Naive thymus-derived CD8-positive, alpha-beta T cell (primary cell): ENCODE data around the gene GRIK1. TPM values are rescaled to one million over a fixed set of nuclear protein-coding genes. Genes with fewer than 3 reads are reported as not detected.

Experiments used
- ATAC-seq, 2 donors: fragments of 150-1000 bp; cut with Tn5 transposase in 1 of 2; sonication (Bioruptor Pico), chemical (Tn5 transposase) in 1 of 2; 1 replicate in 1 of 2; 2 replicates in 1 of 2; pipeline ENCODE4 v1.10.0; 2021; ENCODE audit warnings: mild to moderate bottlenecking in 2 of 2, moderate library complexity in 2 of 2
- POLR2A ChIA-PET: fragments of 350-600 bp; sonication (Branson Sonifier 250); formaldehyde crosslinking; loops from one replicate; lab custom pipeline; 2021; ENCODE audit warnings: antibody characterized with exemption; lab: Charles Lee
- DNase-seq, 10 donors: peaks; one replicate each; pipeline versions ENCODE4 v3.0.0 to v3.0.0-alpha.2; 2020 to 2022
- H3K27ac Mint-ChIP-seq, 10 donors: one replicate each; pipeline ENCODE4 v1.8.0; 2020 to 2022; ENCODE audit warnings: mild to moderate bottlenecking in 10 of 10, mixed read lengths in 10 of 10, moderate library complexity in 4 of 10, inconsistent platforms in 1 of 10
- H3K27me3 Mint-ChIP-seq, 5 donors: one replicate each; pipeline ENCODE4 v1.8.0; 2021 to 2022; ENCODE audit warnings: mixed read lengths in 5 of 5
- H3K36me3 Mint-ChIP-seq, 3 donors: one replicate each; pipeline ENCODE4 v1.8.0; 2020 to 2022; ENCODE audit warnings: mixed read lengths in 3 of 3, mild to moderate bottlenecking in 2 of 3, inconsistent platforms in 1 of 3
- H3K4me1 Mint-ChIP-seq, 4 donors: one replicate each; pipeline ENCODE4 v1.8.0; 2021 to 2022; ENCODE audit warnings: mixed read lengths in 4 of 4
- H3K4me3 Mint-ChIP-seq, 10 donors: one replicate each; pipeline ENCODE4 v1.8.0; 2020 to 2022; ENCODE audit warnings: mild to moderate bottlenecking in 10 of 10, mixed read lengths in 10 of 10, moderate library complexity in 6 of 10, inconsistent platforms in 1 of 10
- H3K9me3 Mint-ChIP-seq, 9 donors: one replicate each; pipeline ENCODE4 v1.8.0; 2020 to 2022; ENCODE audit warnings: mixed read lengths in 9 of 9, mild to moderate bottlenecking in 3 of 9, inconsistent platforms in 1 of 9, moderate library complexity in 1 of 9
- polyA plus RNA-seq, 3 donors: library from polyadenylated mRNA; unstranded; fragments of 300-500 nt; fragmentation: Illumina TruSeq; gene quantifications; one replicate each; pipeline ENCODE4 v1.2.3, GENCODE V29; 2021
- total RNA-seq, 8 experiments: library from RNA in 2 of 8; stranded (reverse) in 2 of 8; gene quantifications; one replicate each; pipeline ENCODE4 v1.2.3 and lab custom pipeline; 2021 to 2026

The GRIK1 gene
- total and polyA plus RNA-seq, 5 experiments from 2014 or later = 0.07 TPM; not detected in 4

DNA sequence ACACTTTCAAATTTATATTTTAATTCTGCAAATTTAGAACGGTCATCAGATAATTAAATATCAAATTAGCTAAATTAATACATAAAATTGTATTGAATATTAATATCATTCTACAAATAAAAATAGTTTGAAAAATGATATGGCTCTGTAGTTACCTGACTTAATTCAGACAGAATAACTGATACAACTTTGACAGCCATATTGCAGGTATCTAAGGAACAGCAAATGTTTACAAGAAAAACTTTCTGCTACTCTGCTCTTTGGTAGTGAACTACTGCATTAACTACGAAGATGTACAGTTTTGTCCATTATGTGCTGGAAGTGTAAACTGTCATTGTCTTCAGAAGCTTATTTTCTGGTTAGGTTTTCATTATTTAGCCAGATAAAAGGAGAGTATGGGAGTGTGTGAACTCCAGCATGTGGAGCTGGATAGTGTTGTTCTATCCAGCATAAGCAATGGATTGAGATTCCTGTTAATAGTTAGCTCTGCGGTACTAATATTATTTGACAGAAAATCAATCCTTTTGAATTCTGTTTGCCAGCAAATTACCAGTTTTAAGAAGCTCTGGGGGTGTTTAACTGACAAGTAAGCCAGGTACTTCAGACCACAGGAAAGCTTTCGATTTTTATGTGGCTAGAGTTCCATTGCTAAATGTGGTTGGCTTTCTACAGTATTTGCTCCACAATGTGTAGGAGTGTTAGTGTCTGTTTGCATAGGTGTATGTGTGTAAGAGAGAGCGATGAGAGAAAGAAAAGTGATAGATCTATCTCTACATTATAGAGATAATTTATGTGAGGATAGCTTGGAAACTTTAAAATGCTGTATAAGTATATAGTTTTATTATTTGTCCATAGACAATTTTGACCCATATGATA lies 247.9 kb downstream of the GRIK1 start:
- Mint-ChIP-seq H3K4me1 (no peaks in the 10 kb centered on the region), H3K4me3 (no peak overlapping the region), H3K27ac (no peak overlapping the region), H3K9me3 (no peaks in the 10 kb centered on the region), H3K27me3 (peaks cover 3 to 18% (median 4%) of the 10 kb centered on the region in 5 donors), H3K36me3 (no peaks in the 10 kb centered on the region)
- POLR2A ChIA-PET = no interaction called here
- ATAC-seq (no peak), DNase-seq (no peak)

GRCh38 chr21:29689753-29690152 lies 250.0 kb downstream of the GRIK1 start:
- Mint-ChIP-seq H3K36me3 (no peaks in the 10 kb centered on the region), H3K27ac (peak overlapping the region in 2 of 10 donors; percentile 3 to 4), H3K4me3 (no peak overlapping the region), H3K9me3 (peaks cover 0 to 2% (median 0%) of the 10 kb centered on the region in 9 donors), H3K27me3 (peaks cover 4 to 18% (median 5%) of the 10 kb centered on the region in 5 donors), H3K4me1 (no peaks in the 10 kb centered on the region)
- ATAC-seq (no peak), DNase-seq (no peak)
- POLR2A ChIA-PET = no interaction called here

DNA sequence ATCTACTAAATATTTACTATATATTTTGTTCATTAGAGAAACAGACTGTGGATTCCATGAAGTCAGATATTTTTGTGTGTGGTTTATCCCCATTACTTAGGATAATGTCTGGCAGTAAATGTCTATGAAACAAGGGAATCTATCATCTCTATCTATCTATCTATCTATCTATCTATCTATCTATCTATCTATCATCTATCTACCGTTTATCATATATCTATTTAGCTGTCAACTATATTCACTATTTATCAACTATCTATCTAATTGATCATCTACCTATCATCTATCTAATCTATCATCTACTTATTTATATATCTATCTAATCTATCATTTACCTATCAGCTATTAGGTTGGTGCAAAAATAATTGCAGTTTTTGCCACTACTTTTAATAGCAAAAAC lies 255.7 kb downstream of the GRIK1 start:
- POLR2A ChIA-PET = no interaction called here
- Mint-ChIP-seq H3K4me1 (no peaks in the 10 kb centered on the region), H3K27ac (no peak overlapping the region), H3K36me3 (peaks cover 0 to 9% (median 0%) of the 10 kb centered on the region in 3 donors), H3K4me3 (no peak overlapping the region), H3K9me3 (peaks cover 0 to 15% (median 5%) of the 10 kb centered on the region in 9 donors), H3K27me3 (peaks cover 3 to 12% (median 8%) of the 10 kb centered on the region in 5 donors)
- DNase-seq (no peak), ATAC-seq (no peak)

DNA sequence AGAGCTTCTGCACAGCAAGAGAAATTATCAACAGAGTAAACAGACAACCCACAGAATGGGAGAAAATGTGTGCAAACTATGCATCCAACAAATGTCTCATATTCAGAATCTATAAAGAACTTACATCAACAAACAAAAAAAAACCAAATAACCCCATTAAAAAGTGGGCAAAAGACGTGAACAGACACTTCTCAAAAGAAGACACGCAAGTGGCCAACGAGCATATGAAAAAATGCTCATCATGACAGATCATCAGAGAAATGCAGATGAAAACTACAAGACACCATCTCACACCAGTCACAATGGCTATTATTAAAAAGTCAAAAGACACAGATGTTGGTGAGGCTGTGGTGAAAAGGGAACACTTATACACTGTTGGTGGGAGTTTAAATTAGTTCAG lies 257.0 kb downstream of the GRIK1 start:
- Mint-ChIP-seq H3K36me3 (peaks cover 0 to 9% (median 0%) of the 10 kb centered on the region in 3 donors), H3K27ac (no peak overlapping the region)
- POLR2A ChIA-PET = no interaction called here

GRCh38 chr21:29680273-29680672 lies 259.5 kb downstream of the GRIK1 start:
- Mint-ChIP-seq H3K9me3 (peaks cover 0 to 15% (median 5%) of the 10 kb centered on the region in 9 donors), H3K36me3 (peaks cover 0 to 9% (median 0%) of the 10 kb centered on the region in 3 donors), H3K4me1 (no peaks in the 10 kb centered on the region), H3K27ac (no peak overlapping the region), H3K27me3 (peaks cover 0 to 8% (median 0%) of the 10 kb centered on the region in 5 donors), H3K4me3 (no peak overlapping the region)
- ATAC-seq (no peak), DNase-seq (no peak)
- POLR2A ChIA-PET = no interaction called here

More for the DNA sequence above, 257.0 kb downstream of the GRIK1 start:
- H3K27me3 Mint-ChIP-seq = peaks cover 0 to 8% (median 3%) of the 10 kb centered on the region in 5 donors
- ATAC-seq (no peak), DNase-seq (no peak)
- H3K4me1 Mint-ChIP-seq = no peaks in the 10 kb centered on the region
- peaks cover 0 to 15% (median 5%) of the 10 kb centered on the region in 9 donors for H3K9me3 Mint-ChIP-seq
- no peak overlapping the region for H3K4me3 Mint-ChIP-seq

DNA sequence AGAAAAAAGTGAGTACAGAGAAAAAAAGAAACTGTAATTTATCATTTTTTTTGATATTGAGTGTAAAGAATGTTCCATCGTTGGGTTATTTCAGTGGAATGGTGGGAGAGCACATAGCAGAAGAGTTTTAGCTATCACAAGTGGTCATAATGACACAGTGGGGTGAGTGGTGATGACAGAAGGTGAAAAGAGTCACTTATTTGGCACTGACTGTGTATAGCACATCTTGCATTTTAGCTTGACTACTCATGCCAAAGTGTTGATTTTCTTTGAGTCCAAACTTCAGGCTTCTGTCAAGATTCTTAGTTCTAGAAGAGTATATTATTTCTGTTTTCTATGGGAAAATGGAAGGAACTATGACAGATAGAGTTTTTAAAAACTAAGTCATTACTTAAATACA lies 261.2 kb downstream of the GRIK1 start:
- H3K27ac Mint-ChIP-seq = no peak overlapping the region
- peaks cover 0 to 8% (median 5%) of the 10 kb centered on the region in 9 donors for H3K9me3 Mint-ChIP-seq
- ATAC-seq (no peak), DNase-seq (no peak)
- H3K4me3 Mint-ChIP-seq = no peak overlapping the region
- POLR2A ChIA-PET = no interaction called here
- no peaks in the 10 kb centered on the region for H3K4me1 Mint-ChIP-seq
- peaks cover 0 to 8% (median 0%) of the 10 kb centered on the region in 5 donors for H3K27me3 Mint-ChIP-seq
- peaks cover 0 to 5% (median 0%) of the 10 kb centered on the region in 3 donors for H3K36me3 Mint-ChIP-seq

DNA sequence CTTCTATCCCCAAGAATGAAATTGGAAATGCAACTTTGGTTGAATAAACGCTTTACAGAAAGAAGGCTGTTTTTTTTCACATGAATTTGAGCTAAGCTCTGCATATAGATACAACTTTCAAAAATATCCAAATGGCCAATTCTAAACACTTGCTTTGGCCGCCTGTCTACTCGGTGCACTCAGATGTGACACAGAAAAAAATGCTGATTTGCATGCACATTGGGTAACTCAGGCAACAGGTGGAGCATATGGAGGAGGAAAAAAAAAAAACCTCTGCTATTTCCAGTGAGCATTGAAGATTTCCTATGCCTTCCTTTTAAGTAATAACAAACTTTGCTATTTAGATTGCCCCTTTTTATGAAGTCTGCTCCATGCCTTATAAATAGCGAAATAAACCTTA lies 262.5 kb downstream of the GRIK1 start:
- ATAC-seq (no peak), DNase-seq (no peak)
- Mint-ChIP-seq H3K4me1 (no peaks in the 10 kb centered on the region), H3K36me3 (no peaks in the 10 kb centered on the region), H3K4me3 (no peak overlapping the region), H3K9me3 (peaks cover 0 to 6% (median 0%) of the 10 kb centered on the region in 9 donors), H3K27ac (no peak overlapping the region), H3K27me3 (peaks cover 0 to 5% (median 0%) of the 10 kb centered on the region in 5 donors)
- POLR2A ChIA-PET = no interaction called here

- POLR2A ChIA-PET = no interaction called here
- Mint-ChIP-seq H3K27ac (no peak overlapping the region), H3K27me3 (peaks cover 0 to 5% (median 0%) of the 10 kb centered on the region in 5 donors), H3K9me3 (peaks cover 0 to 6% (median 0%) of the 10 kb centered on the region in 9 donors), H3K4me1 (no peaks in the 10 kb centered on the region), H3K36me3 (no peaks in the 10 kb centered on the region), H3K4me3 (no peak overlapping the region)
- no peak for DNase-seq
- ATAC-seq = no peak
These were observed 263.4 kb downstream of the GRIK1 start for GRCh38 chr21:29676395-29676794.

DNA sequence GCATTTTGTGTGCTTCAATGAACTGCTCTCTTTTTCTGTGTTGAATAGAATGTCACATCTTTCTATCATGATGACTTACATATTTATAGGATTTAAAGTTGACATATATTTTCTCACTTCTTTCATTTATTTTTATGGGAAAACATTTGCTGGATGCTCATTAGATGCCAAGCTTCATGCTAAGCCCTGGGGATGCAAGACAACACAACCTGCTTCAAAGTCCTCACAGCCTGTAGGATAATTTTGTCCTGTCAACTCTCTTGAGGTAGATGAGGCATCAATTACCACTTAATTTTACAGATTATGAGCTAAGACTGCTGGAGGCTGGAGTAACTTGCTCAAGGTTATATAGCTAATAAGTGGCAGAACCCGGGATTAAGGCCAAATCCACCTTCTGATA lies 264.3 kb downstream of the GRIK1 start:
- no peak for ATAC-seq
- Mint-ChIP-seq H3K27me3 (peaks cover 0 to 5% (median 0%) of the 10 kb centered on the region in 5 donors), H3K4me3 (no peak overlapping the region), H3K27ac (no peak overlapping the region), H3K36me3 (no peaks in the 10 kb centered on the region), H3K9me3 (peaks cover 0 to 2% (median 0%) of the 10 kb centered on the region in 9 donors), H3K4me1 (no peaks in the 10 kb centered on the region)
- DNase-seq = no peak
- POLR2A ChIA-PET = no interaction called here

GRCh38 chr21:29674343-29674742 lies 265.5 kb downstream of the GRIK1 start:
- no peaks in the 10 kb centered on the region for H3K36me3 Mint-ChIP-seq
- no peak overlapping the region for H3K27ac Mint-ChIP-seq
- no peak overlapping the region for H3K4me3 Mint-ChIP-seq
- no peaks in the 10 kb centered on the region for H3K9me3 Mint-ChIP-seq
- no peak for ATAC-seq
- DNase-seq = no peak
- no peaks in the 10 kb centered on the region for H3K4me1 Mint-ChIP-seq
- peaks cover 0 to 5% (median 0%) of the 10 kb centered on the region in 5 donors for H3K27me3 Mint-ChIP-seq
- POLR2A ChIA-PET = no interaction called here

DNA sequence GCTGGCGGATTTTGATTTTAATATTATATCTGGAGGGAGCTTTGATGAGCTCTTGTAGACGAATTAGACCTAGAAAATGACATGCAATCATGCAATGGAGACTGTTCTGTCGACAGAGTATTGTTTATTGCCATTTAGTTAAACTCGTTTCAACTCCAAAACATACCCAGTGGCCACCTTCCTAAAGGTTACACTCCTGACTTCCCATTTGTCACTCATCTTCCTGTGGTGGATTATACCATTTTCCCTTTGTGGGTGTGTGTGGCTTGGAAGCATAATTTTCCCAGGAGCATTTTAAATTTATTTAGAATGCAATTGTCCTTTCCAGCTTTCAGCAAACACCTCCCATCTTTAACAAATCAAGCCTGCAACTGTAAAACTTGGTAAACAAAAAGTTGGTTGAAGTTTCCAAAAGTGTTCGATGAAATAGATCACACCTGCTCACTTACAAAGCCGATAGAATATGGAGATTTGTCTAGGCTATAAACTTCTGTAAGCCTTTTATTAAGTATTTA lies 266.6 kb downstream of the GRIK1 start:
- Mint-ChIP-seq H3K27me3 (peaks cover 0 to 10% (median 5%) of the 10 kb centered on the region in 5 donors), H3K4me1 (no peaks in the 10 kb centered on the region), H3K9me3 (no peaks in the 10 kb centered on the region), H3K36me3 (no peaks in the 10 kb centered on the region), H3K27ac (no peak overlapping the region), H3K4me3 (no peak overlapping the region)
- DNase-seq (no peak), ATAC-seq (no peak)
- POLR2A ChIA-PET = no interaction called here

- Mint-ChIP-seq H3K4me3 (no peak overlapping the region), H3K36me3 (no peaks in the 10 kb centered on the region), H3K4me1 (no peaks in the 10 kb centered on the region), H3K27ac (no peak overlapping the region), H3K9me3 (no peaks in the 10 kb centered on the region), H3K27me3 (peaks cover 4 to 15% (median 9%) of the 10 kb centered on the region in 5 donors)
- ATAC-seq (no peak), DNase-seq (no peak)
- POLR2A ChIA-PET = no interaction called here
These were observed 268.1 kb downstream of the GRIK1 start for GRCh38 chr21:29671728-29672127.

- POLR2A ChIA-PET = no interaction called here
- DNase-seq = no peak
- Mint-ChIP-seq H3K36me3 (no peaks in the 10 kb centered on the region), H3K27me3 (peaks cover 4 to 15% (median 9%) of the 10 kb centered on the region in 5 donors), H3K9me3 (no peaks in the 10 kb centered on the region), H3K27ac (no peak overlapping the region), H3K4me1 (no peaks in the 10 kb centered on the region), H3K4me3 (no peak overlapping the region)
- ATAC-seq = no peak
These were observed 269.6 kb downstream of the GRIK1 start for GRCh38 chr21:29670228-29670627.
